ENCODE results near the gene ANKRD24. TPM values are rescaled to one million over a fixed set of nuclear protein-coding genes. Genes with fewer than 3 reads are reported as not detected.

Gene ANKRD24
- polyA plus RNA-seq, 1 donor from 2014 or later: 2.8 TPM

DNA sequence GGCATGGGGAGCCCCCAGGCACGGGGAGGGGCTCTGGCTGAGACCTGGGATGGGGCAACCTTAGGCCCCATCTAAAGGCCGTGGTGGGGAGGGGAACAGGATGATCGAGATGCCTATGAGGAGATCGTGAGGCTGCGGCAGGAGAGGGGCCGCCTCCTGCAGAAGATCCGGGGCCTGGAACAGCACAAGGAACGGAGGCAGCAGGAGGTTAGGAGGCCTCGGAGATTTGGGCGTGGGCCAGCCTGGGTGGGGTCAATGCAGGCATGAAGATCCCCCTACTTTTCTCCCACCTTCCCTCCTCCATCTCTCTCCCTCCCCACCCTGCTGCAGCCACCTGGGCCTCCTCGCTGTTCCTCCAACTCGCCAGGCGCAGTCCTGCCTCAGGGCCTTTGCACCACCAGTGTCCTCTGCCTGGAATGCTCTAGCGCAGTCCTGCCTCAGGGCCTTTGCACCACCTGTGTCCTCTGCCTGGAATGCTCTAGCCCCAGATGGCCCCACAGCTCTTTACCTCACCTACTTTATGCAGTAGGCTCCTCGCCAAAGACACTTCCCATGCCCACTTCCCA lies 27.8 kb downstream of the ANKRD24 start:
- Histone ChIP-seq H3K4me3 (ENCODE audit: low read length) (no peak overlapping the region), H3K9ac (ENCODE audit: low read length) (no peak overlapping the region), H4K20me1 (ENCODE audit: insufficient read depth) (no peaks in the 10 kb centered on the region), H3K79me2 (replicated peaks; ENCODE audit: insufficient read depth, low read length) (no peaks in the 10 kb centered on the region), H3F3A (ENCODE audit: insufficient read depth, low read length, poor library complexity, severe bottlenecking) (no peaks in the 10 kb centered on the region), H3K9me2 (ENCODE audit: insufficient read depth, low read length) (no peaks in the 10 kb centered on the region), H3K27me3 (ENCODE audit: insufficient read depth, low read depth, low read length) (no peaks in the 10 kb centered on the region), H3K9me3 (ENCODE audit: low read length) (no peaks in the 10 kb centered on the region), H2AFZ (ENCODE audit: low read depth, low read length) (no peak overlapping the region), H3K27ac (ENCODE audit: low read length) (no peak overlapping the region), H3K4me2 (ENCODE audit: low read length) (no peak overlapping the region), H3K36me3 (ENCODE audit: insufficient read depth, low read length) (no peaks in the 10 kb centered on the region)
- TF ChIP-seq MXI1 (conservative IDR thresholded peaks at IDR 0.05; ENCODE audit: poor library complexity, severe bottlenecking) (no peak), SMC3 (conservative IDR thresholded peaks at IDR 0.05; ENCODE audit: poor library complexity) (no peak), POLR2AphosphoS5 (IDR thresholded peaks at IDR 0.05) (no peak), EZH2 (IDR thresholded peaks at IDR 0.05; ENCODE audit: borderline replicate concordance, insufficient read depth, low read length, poor library complexity, severe bottlenecking) (no peak), RAD21 (conservative IDR thresholded peaks at IDR 0.05) (no peak), EP300 (conservative IDR thresholded peaks at IDR 0.05; ENCODE audit: poor library complexity, severe bottlenecking) (no peak), TAF1 (IDR thresholded peaks at IDR 0.05; ENCODE audit: low read depth) (no peak)
- TF ChIP-seq, protein P1, sequence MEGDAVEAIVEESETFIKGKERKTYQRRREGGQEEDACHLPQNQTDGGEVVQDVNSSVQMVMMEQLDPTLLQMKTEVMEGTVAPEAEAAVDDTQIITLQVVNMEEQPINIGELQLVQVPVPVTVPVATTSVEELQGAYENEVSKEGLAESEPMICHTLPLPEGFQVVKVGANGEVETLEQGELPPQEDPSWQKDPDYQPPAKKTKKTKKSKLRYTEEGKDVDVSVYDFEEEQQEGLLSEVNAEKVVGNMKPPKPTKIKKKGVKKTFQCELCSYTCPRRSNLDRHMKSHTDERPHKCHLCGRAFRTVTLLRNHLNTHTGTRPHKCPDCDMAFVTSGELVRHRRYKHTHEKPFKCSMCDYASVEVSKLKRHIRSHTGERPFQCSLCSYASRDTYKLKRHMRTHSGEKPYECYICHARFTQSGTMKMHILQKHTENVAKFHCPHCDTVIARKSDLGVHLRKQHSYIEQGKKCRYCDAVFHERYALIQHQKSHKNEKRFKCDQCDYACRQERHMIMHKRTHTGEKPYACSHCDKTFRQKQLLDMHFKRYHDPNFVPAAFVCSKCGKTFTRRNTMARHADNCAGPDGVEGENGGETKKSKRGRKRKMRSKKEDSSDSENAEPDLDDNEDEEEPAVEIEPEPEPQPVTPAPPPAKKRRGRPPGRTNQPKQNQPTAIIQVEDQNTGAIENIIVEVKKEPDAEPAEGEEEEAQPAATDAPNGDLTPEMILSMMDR (IDR thresholded peaks at IDR 0.05; ENCODE audit: poor library complexity, severe bottlenecking): no peak
- TF ChIP-seq, protein P2, sequence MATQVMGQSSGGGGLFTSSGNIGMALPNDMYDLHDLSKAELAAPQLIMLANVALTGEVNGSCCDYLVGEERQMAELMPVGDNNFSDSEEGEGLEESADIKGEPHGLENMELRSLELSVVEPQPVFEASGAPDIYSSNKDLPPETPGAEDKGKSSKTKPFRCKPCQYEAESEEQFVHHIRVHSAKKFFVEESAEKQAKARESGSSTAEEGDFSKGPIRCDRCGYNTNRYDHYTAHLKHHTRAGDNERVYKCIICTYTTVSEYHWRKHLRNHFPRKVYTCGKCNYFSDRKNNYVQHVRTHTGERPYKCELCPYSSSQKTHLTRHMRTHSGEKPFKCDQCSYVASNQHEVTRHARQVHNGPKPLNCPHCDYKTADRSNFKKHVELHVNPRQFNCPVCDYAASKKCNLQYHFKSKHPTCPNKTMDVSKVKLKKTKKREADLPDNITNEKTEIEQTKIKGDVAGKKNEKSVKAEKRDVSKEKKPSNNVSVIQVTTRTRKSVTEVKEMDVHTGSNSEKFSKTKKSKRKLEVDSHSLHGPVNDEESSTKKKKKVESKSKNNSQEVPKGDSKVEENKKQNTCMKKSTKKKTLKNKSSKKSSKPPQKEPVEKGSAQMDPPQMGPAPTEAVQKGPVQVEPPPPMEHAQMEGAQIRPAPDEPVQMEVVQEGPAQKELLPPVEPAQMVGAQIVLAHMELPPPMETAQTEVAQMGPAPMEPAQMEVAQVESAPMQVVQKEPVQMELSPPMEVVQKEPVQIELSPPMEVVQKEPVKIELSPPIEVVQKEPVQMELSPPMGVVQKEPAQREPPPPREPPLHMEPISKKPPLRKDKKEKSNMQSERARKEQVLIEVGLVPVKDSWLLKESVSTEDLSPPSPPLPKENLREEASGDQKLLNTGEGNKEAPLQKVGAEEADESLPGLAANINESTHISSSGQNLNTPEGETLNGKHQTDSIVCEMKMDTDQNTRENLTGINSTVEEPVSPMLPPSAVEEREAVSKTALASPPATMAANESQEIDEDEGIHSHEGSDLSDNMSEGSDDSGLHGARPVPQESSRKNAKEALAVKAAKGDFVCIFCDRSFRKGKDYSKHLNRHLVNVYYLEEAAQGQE (IDR thresholded peaks at IDR 0.05; ENCODE audit: borderline replicate concordance): no peak

DNA sequence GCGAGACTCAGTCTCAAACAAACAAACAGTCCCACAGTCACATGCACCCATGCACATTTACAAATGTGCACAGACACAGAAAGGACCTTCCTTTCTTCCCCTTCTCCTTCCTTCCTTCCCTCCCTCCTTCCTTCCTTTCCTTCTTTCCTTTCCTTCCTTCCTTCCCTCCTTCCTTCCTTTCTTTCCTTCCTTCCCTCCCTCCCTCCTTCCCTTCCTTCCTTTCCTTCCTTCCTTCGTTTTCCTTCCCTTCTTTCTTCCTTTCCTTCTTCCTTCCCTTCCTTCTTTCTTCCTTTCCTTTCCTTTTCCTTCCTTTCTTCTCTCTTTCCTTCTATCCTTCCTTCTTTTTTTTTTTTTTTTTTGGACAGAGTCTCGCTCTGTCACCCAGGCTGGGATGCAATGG lies 30.6 kb downstream of the ANKRD24 start:
- Histone ChIP-seq H3K27ac (ENCODE audit: low read length) (no peak overlapping the region), H2AFZ (ENCODE audit: low read depth, low read length) (no peak overlapping the region), H3K9me3 (ENCODE audit: low read length) (no peaks in the 10 kb centered on the region), H3K9me2 (ENCODE audit: insufficient read depth, low read length) (no peaks in the 10 kb centered on the region), H3K9ac (ENCODE audit: low read length) (no peak overlapping the region), H4K20me1 (ENCODE audit: insufficient read depth) (no peaks in the 10 kb centered on the region), H3K36me3 (ENCODE audit: insufficient read depth, low read length) (no peaks in the 10 kb centered on the region), H3K4me3 (ENCODE audit: low read length) (no peak overlapping the region), H3K4me2 (ENCODE audit: low read length) (no peak overlapping the region), H3K27me3 (ENCODE audit: insufficient read depth, low read depth, low read length) (no peaks in the 10 kb centered on the region), H3F3A (ENCODE audit: insufficient read depth, low read length, poor library complexity, severe bottlenecking) (no peaks in the 10 kb centered on the region), H3K79me2 (replicated peaks; ENCODE audit: insufficient read depth, low read length) (no peaks in the 10 kb centered on the region)
- TF ChIP-seq EZH2 (IDR thresholded peaks at IDR 0.05; ENCODE audit: borderline replicate concordance, insufficient read depth, low read length, poor library complexity, severe bottlenecking) (no peak), SMC3 (conservative IDR thresholded peaks at IDR 0.05; ENCODE audit: poor library complexity) (no peak), RAD21 (conservative IDR thresholded peaks at IDR 0.05) (no peak), EP300 (conservative IDR thresholded peaks at IDR 0.05; ENCODE audit: poor library complexity, severe bottlenecking) (no peak), MXI1 (conservative IDR thresholded peaks at IDR 0.05; ENCODE audit: poor library complexity, severe bottlenecking) (no peak), POLR2AphosphoS5 (IDR thresholded peaks at IDR 0.05) (no peak), TAF1 (IDR thresholded peaks at IDR 0.05; ENCODE audit: low read depth) (no peak)
- TF ChIP-seq, protein P2 (IDR thresholded peaks at IDR 0.05; ENCODE audit: borderline replicate concordance): no peak
- TF ChIP-seq, protein P1 (IDR thresholded peaks at IDR 0.05; ENCODE audit: poor library complexity, severe bottlenecking): no peak
